Tibial nerve (tissue), 3 donors: Measurements from ENCODE around the gene RAB3IL1.
A peak's percentile ranks its signal among the peaks of the same experiment; 100 is the strongest.

ENCODE experiments used
- POLR2A ChIP-seq, 2 donors: fragments of 450-650 bp; IDR thresholded peaks; one replicate each; pipeline ENCODE4 v1.6.1; 2017; ENCODE audit warnings: antibody characterized with exemption in 2 of 2, mild to moderate bottlenecking in 2 of 2, moderate library complexity in 2 of 2
- TF ChIP-seq, protein P1 (sequence below), 5 experiments: fragments of 200-600 bp in 3 of 5; fragments of 450-650 bp in 2 of 5; sonication (generic) in 3 of 5; IDR thresholded peaks; one replicate each; pipeline ENCODE4 v1.5.1; 2016 to 2019; ENCODE audit warnings: antibody characterized with exemption in 5 of 5, mild to moderate bottlenecking in 3 of 5, moderate library complexity in 2 of 5

DNA sequence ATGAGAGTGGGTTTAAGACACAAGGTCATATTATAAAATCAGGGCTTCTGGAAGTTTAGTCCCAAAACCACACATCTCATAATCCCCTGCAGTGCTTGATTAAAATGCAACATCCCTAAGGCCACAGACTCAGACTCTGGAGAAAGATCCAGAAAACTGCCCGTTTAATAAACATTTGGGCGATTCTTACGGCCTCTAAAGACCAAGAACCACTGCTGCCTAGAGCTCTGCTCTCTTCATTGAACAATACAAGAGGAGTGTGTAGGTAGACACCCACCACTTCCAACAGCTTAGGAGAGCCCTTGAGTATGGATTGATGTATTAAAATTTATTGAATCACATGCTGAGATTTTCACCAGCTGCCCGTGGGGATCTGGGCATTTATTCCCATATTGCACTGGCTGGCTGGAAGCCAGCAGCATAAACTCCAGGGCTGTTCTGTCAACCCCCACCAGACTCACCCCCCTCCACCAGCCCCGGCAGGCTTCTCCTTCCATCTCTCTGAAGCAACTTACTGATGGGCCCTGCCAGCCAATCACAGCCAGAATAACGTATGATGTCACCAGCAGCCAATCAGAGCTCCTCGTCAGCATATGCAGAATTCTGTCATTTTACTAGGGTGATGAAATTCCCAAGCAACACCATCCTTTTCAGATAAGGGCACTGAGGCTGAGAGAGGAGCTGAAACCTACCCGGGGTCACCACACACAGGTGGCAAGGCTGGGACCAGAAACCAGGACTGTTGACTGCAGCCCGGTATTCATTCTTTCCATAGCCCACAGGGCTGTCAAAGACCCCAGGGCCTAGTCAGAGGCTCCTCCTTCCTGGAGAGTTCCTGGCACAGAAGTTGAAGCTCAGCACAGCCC, 32.0 kb upstream of the RAB3IL1 start:
- peak; percentile 42 to 75 for TF ChIP-seq POLR2A (IDR thresholded peaks at IDR 0.05)
- TF ChIP-seq, protein P1, sequence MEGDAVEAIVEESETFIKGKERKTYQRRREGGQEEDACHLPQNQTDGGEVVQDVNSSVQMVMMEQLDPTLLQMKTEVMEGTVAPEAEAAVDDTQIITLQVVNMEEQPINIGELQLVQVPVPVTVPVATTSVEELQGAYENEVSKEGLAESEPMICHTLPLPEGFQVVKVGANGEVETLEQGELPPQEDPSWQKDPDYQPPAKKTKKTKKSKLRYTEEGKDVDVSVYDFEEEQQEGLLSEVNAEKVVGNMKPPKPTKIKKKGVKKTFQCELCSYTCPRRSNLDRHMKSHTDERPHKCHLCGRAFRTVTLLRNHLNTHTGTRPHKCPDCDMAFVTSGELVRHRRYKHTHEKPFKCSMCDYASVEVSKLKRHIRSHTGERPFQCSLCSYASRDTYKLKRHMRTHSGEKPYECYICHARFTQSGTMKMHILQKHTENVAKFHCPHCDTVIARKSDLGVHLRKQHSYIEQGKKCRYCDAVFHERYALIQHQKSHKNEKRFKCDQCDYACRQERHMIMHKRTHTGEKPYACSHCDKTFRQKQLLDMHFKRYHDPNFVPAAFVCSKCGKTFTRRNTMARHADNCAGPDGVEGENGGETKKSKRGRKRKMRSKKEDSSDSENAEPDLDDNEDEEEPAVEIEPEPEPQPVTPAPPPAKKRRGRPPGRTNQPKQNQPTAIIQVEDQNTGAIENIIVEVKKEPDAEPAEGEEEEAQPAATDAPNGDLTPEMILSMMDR (IDR thresholded peaks at IDR 0.05): no peak
